ENCODE results near the gene EEIG1. TPM values are rescaled to one million over a fixed set of nuclear protein-coding genes. Genes with fewer than 3 reads are reported as not detected.

Gene EEIG1
- total and polyA plus RNA-seq, 10 of the 15 experiments (the other 5 are each of a cell fraction or from before 2014, with no cell fraction given) = 1.2 to 75.9 (median 9.0) TPM

- TF ChIP-seq CREM (IDR thresholded peaks at IDR 0.05; ENCODE audit: low read depth) (no peak), MYC (IDR thresholded peaks at IDR 0.05; ENCODE audit: insufficient read depth, insufficient read length, insufficient replicate concordance, low read length, severe bottlenecking) (no peak)
Measured at GRCh38 chr9:127953154-127953553, 27.6 kb downstream of the EEIG1 start (continued).

- no peak for ATAC-seq
- Histone ChIP-seq H3K9ac (ENCODE audit: control insufficient read depth, insufficient read depth, low read length) (no peak overlapping the region), H3K27me3 (replicated peaks in 1 of 2; ENCODE audit: control insufficient read depth in 2 of 2, insufficient read depth in 2 of 2, low read length in 1 of 2) (no peaks in the 10 kb centered on the region), H3K4me3 (no peak overlapping the region), H2AFZ (ENCODE audit: control insufficient read depth, low read depth, low read length) (no peak overlapping the region), H3K79me2 (ENCODE audit: control insufficient read depth, insufficient read depth, low read length) (peaks cover 2% of the 10 kb centered on the region), H3K27ac (ENCODE audit: control insufficient read depth, insufficient read depth) (no peak overlapping the region), H3K36me3 (ENCODE audit: control insufficient read depth in 2 of 2, insufficient read depth in 2 of 2, low read length in 1 of 2) (no peaks in the 10 kb centered on the region; a peak in 2 of 4 replicates), H3K4me2 (ENCODE audit: control insufficient read depth, insufficient read depth) (no peak overlapping the region), H4K20me1 (ENCODE audit: control insufficient read depth, insufficient read depth) (0 out of 2 replicates have a peak, but pooled peaks cover 3% of the 10 kb centered on the region), H3K9me3 (replicated peaks; ENCODE audit: control insufficient read depth, insufficient read depth, low read length) (no peaks in the 10 kb centered on the region), H3K4me1 (ENCODE audit: control insufficient read depth, insufficient read depth, low read length) (peaks cover 8% of the 10 kb centered on the region)
- no TSS peak for BruUV-seq (replicated peaks)
- in situ Hi-C loops (cut with MboI) (no loop called here), intact Hi-C loops (cut with micrococcal nuclease; ENCODE audit: unreplicated experiment) (no loop called here)
- no peak for FAIRE-seq
- RAD21 ChIA-PET (ENCODE audit: unreplicated experiment) = interaction anchor here (1.3 kb wide), 1 partner anchor 97 kb away, joined by 3 read pairs; no protein-coding TSS in a partner anchor
- DNase-seq (ENCODE audit: low read depth, low spot score) = no peak
- peak; percentile 35; the same call in 1 of the 2 replicates for TF ChIP-seq POLR2A (IDR thresholded peaks at IDR 0.05; ENCODE audit: low read depth, low read length)
- TF ChIP-seq, protein P1, sequence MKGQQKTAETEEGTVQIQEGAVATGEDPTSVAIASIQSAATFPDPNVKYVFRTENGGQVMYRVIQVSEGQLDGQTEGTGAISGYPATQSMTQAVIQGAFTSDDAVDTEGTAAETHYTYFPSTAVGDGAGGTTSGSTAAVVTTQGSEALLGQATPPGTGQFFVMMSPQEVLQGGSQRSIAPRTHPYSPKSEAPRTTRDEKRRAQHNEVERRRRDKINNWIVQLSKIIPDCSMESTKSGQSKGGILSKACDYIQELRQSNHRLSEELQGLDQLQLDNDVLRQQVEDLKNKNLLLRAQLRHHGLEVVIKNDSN (IDR thresholded peaks at IDR 0.05; ENCODE audit: borderline replicate concordance, extremely low read length, insufficient read depth, low read depth, low read length) = no peak
- SMC1A ChIA-PET (ENCODE audit: uncharacterized antibody, unreplicated experiment) = no interaction called here
- CTCF ChIA-PET = interaction anchor here (0.5 to 13.8 kb wide), 3 partner anchors 82 to 166 kb away, joined by 3 to 332 read pairs (median 3); no protein-coding TSS in a partner anchor
- POLR2A ChIA-PET = no interaction called here
- WGBS (ENCODE audit: insufficient coverage, insufficient replicate concordance, low lambda C conversion rate, missing lambda C conversion rate) = 93% methylated on average over 21 of the region's 21 CpGs
Measured at GRCh38 chr9:127950513-127951289, 30.1 kb downstream of the EEIG1 start.
